H9 (cell line): ENCODE data around the gene PSMA6. TPM values are rescaled to one million over a fixed set of nuclear protein-coding genes. Genes with fewer than 3 reads are reported as not detected.

ENCODE experiments used
- DNase-seq: peaks from one replicate; pipeline ENCODE4 v3.0.0-alpha.2; 2017
- H2AFZ ChIP-seq: one replicate; pipeline ENCODE4 v1.6.1; 2013; ENCODE audit warnings: mild to moderate bottlenecking, low read length, control low read depth, moderate library complexity
- H2AK5ac ChIP-seq: 2 replicates; pipeline ENCODE4 v1.6.1; 2013; ENCODE audit warnings: low read length, control low read depth, mixed read lengths; ENCODE audit not compliant: insufficient read length
- H2BK120ac ChIP-seq: one replicate; pipeline ENCODE4 v1.6.1; 2013; ENCODE audit warnings: low read depth, mild to moderate bottlenecking, low read length, control low read depth, inconsistent platforms; ENCODE audit not compliant: poor library complexity, severe bottlenecking
- H2BK12ac ChIP-seq: 2 replicates; pipeline ENCODE4 v1.6.1; 2013; ENCODE audit warnings: low read length, control low read depth, mixed read lengths, low read depth; ENCODE audit not compliant: insufficient read length
- H2BK15ac ChIP-seq: 2 replicates; pipeline ENCODE4 v1.6.1; 2013; ENCODE audit warnings: low read depth, low read length, control low read depth
- H2BK20ac ChIP-seq: one replicate; pipeline ENCODE4 v1.6.1; 2013; ENCODE audit warnings: low read depth, mild to moderate bottlenecking, low read length, control low read depth, inconsistent platforms; ENCODE audit not compliant: poor library complexity, severe bottlenecking
- H2BK5ac ChIP-seq: 2 replicates; pipeline ENCODE4 v1.6.1; 2013; ENCODE audit warnings: low read length, control low read depth, mixed read lengths; ENCODE audit not compliant: insufficient read length
- H3K14ac ChIP-seq: 2 replicates; pipeline ENCODE4 v1.6.1; 2013; ENCODE audit warnings: low read length, control low read depth; ENCODE audit not compliant: insufficient read depth
- H3K18ac ChIP-seq: 2 replicates; pipeline ENCODE4 v1.6.1; 2013; ENCODE audit warnings: low read depth, mild to moderate bottlenecking, mixed read lengths, low read length, control low read depth; ENCODE audit not compliant: insufficient read length
- H3K23ac ChIP-seq: 2 replicates; pipeline ENCODE4 v1.6.1; 2013; ENCODE audit warnings: low read length, control low read depth, mixed read lengths, low read depth; ENCODE audit not compliant: insufficient read length
- H3K23me2 ChIP-seq: 2 replicates; pipeline ENCODE4 v1.6.1; 2013; ENCODE audit warnings: low read depth, mild to moderate bottlenecking, mixed read lengths, low read length, control low read depth; ENCODE audit not compliant: insufficient read length, poor library complexity, severe bottlenecking
- H3K27ac ChIP-seq: 2 replicates; pipeline ENCODE4 v1.5.1; 2013; ENCODE audit warnings: low read length, control low read depth, mixed read lengths, low read depth; ENCODE audit not compliant: insufficient read length
- H3K27me3 ChIP-seq: 2 replicates; pipeline ENCODE4 v1.6.1; 2013; ENCODE audit warnings: low read length, control low read depth, inconsistent platforms; ENCODE audit not compliant: insufficient read depth
- H3K4ac ChIP-seq: 2 replicates; pipeline ENCODE4 v1.6.1; 2013; ENCODE audit warnings: low read depth, mild to moderate bottlenecking, control low read depth, inconsistent platforms, low read length, moderate library complexity
- H3K4me1 ChIP-seq: 2 replicates; pipeline ENCODE4 v1.6.1; 2013; ENCODE audit warnings: low read length, control low read depth, inconsistent platforms; ENCODE audit not compliant: insufficient read depth
- H3K4me2 ChIP-seq: 2 replicates; pipeline ENCODE4 v1.6.1; 2013; ENCODE audit warnings: low read length, control low read depth, mixed read lengths; ENCODE audit not compliant: insufficient read length, insufficient read depth
- H3K56ac ChIP-seq: 2 replicates; pipeline ENCODE4 v1.6.1; 2013; ENCODE audit warnings: low read depth, mild to moderate bottlenecking, mixed read lengths, low read length, control low read depth; ENCODE audit not compliant: insufficient read length
- H3K79me1 ChIP-seq: 2 replicates; pipeline ENCODE4 v1.6.1; 2013; ENCODE audit warnings: low read depth, mild to moderate bottlenecking, moderate library complexity, low read length, control low read depth, inconsistent platforms; ENCODE audit not compliant: insufficient read depth, poor library complexity, severe bottlenecking
- H3K79me2 ChIP-seq: 2 replicates; pipeline ENCODE4 v1.6.1; 2013; ENCODE audit warnings: low read length, control low read depth, inconsistent platforms; ENCODE audit not compliant: insufficient read depth
- H3K9ac ChIP-seq: 2 replicates; pipeline ENCODE4 v1.6.1; 2013; ENCODE audit warnings: low read length, control low read depth, mixed read lengths; ENCODE audit not compliant: insufficient read length; ENCODE audit errors: extremely low read depth
- H3K9me3 ChIP-seq: one replicate; pipeline ENCODE4 v1.6.1; 2013; ENCODE audit warnings: low read depth, low read length, inconsistent platforms; ENCODE audit not compliant: control insufficient read depth
- H3T11ph ChIP-seq: one replicate; pipeline ENCODE4 v1.6.1; 2013; ENCODE audit warnings: mild to moderate bottlenecking, low read length, control low read depth, inconsistent platforms
- H4K20me1 ChIP-seq: one replicate; pipeline ENCODE4 v1.6.1; 2013; ENCODE audit not compliant: control insufficient read depth, insufficient read length, insufficient read depth
- H4K5ac ChIP-seq: 2 replicates; pipeline ENCODE4 v1.6.1; 2013; ENCODE audit warnings: low read depth, mild to moderate bottlenecking, mixed read lengths, low read length, control low read depth; ENCODE audit not compliant: insufficient read length
- H4K8ac ChIP-seq: replicated peaks from 2 replicates; pipeline ENCODE4 v1.6.1; 2013; ENCODE audit warnings: low read length, control low read depth, mixed read lengths, low read depth; ENCODE audit not compliant: insufficient read length
- H4K91ac ChIP-seq: 2 replicates; pipeline ENCODE4 v1.6.1; 2013; ENCODE audit warnings: low read depth, mild to moderate bottlenecking, moderate library complexity, mixed read lengths, low read length, control low read depth; ENCODE audit not compliant: insufficient read length
- H3K27ac Mint-ChIP-seq, 3 experiments: 2 replicates in 2 of 3; 3 replicates in 1 of 3; pipeline ENCODE4 v1.8.0; 2020 to 2021; ENCODE audit warnings: mixed read lengths in 3 of 3, mild to moderate bottlenecking in 1 of 3, moderate library complexity in 1 of 3
- H3K27me3 Mint-ChIP-seq: 2 replicates; pipeline ENCODE4 v1.8.0; 2021; ENCODE audit warnings: low read depth, mild to moderate bottlenecking, moderate library complexity, mixed read lengths
- H3K36me3 Mint-ChIP-seq, 3 experiments: 2 replicates in 2 of 3; 3 replicates in 1 of 3; pipeline ENCODE4 v1.8.0; 2020 to 2021; ENCODE audit warnings: low read depth in 3 of 3, mixed read lengths in 3 of 3; ENCODE audit not compliant: insufficient read depth in 1 of 3
- H3K4me1 Mint-ChIP-seq, 2 experiments: 2 replicates each; pipeline ENCODE4 v1.8.0; 2020; ENCODE audit warnings: mixed read lengths in 2 of 2
- H3K4me3 Mint-ChIP-seq, 2 experiments: 2 replicates in 1 of 2; 3 replicates in 1 of 2; pipeline ENCODE4 v1.8.0; 2020 to 2021; ENCODE audit warnings: mild to moderate bottlenecking in 2 of 2, mixed read lengths in 2 of 2, moderate library complexity in 1 of 2
- H3K9me3 Mint-ChIP-seq, 2 experiments: 2 replicates in 1 of 2; 3 replicates in 1 of 2; pipeline ENCODE4 v1.8.0; 2020; ENCODE audit warnings: mild to moderate bottlenecking in 2 of 2, mixed read lengths in 2 of 2, moderate library complexity in 1 of 2
- WGBS: extraction: QIAGEN DNeasy Blood & Tissue Kit; methylation state at CpG from one replicate; pipeline ENCODE4 v1.1.7; 2013; ENCODE audit warnings: missing lambda C conversion rate, low lambda C conversion rate, mixed read lengths; ENCODE audit not compliant: insufficient read length; ENCODE audit errors: extremely low coverage; 5-methylcytosine and 5-hydroxymethylcytosine counted together
- total RNA-seq: library from RNA; stranded (reverse); gene quantifications from 2 replicates; pipeline ENCODE4 v1.2.1, GENCODE V29; 2021
- TF ChIP-seq, protein P1 (sequence below): fragments of 200-600 bp; sonication (generic); conservative IDR thresholded peaks from 3 replicates; pipeline ENCODE4 v1.8.0; 2021; ENCODE audit warnings: antibody characterized with exemption, mild to moderate bottlenecking

PSMA6 gene
- total RNA-seq, 1 experiment from 2014 or later = 255 TPM

- peaks cover 16% of the 10 kb centered on the region; the same call in 1 of the 2 replicates for H3K79me2 ChIP-seq
- H3K27ac ChIP-seq = no peak overlapping the region
- H2BK20ac ChIP-seq = no peak overlapping the region
- H2BK5ac ChIP-seq = no peak overlapping the region
- no peaks in the 10 kb centered on the region for H3K79me1 ChIP-seq
- no peak overlapping the region for H3K4me2 ChIP-seq
- H3K27me3 Mint-ChIP-seq = no peaks in the 10 kb centered on the region; the same call in 1 of the 2 replicates
- peaks cover 15 to 20% of the 10 kb centered on the region in 2 experiments for H3K4me1 Mint-ChIP-seq
- no peak overlapping the region for H3K27ac Mint-ChIP-seq
- H4K20me1 ChIP-seq = no peaks in the 10 kb centered on the region
- no peak overlapping the region for H2BK15ac ChIP-seq
- no peak overlapping the region for H2AK5ac ChIP-seq
- H2BK120ac ChIP-seq = no peak overlapping the region
- H3K36me3 Mint-ChIP-seq = peaks cover 0 to 8% (median 5%) of the 10 kb centered on the region in 3 experiments; a peak in 3 of 7 replicates
- no peak overlapping the region for H4K91ac ChIP-seq
- WGBS = no CpG with 5 or more reads among the region's 3 CpGs
- no peak overlapping the region for H3K23ac ChIP-seq
- no peak overlapping the region for H2BK12ac ChIP-seq
- TF ChIP-seq, protein P1, sequence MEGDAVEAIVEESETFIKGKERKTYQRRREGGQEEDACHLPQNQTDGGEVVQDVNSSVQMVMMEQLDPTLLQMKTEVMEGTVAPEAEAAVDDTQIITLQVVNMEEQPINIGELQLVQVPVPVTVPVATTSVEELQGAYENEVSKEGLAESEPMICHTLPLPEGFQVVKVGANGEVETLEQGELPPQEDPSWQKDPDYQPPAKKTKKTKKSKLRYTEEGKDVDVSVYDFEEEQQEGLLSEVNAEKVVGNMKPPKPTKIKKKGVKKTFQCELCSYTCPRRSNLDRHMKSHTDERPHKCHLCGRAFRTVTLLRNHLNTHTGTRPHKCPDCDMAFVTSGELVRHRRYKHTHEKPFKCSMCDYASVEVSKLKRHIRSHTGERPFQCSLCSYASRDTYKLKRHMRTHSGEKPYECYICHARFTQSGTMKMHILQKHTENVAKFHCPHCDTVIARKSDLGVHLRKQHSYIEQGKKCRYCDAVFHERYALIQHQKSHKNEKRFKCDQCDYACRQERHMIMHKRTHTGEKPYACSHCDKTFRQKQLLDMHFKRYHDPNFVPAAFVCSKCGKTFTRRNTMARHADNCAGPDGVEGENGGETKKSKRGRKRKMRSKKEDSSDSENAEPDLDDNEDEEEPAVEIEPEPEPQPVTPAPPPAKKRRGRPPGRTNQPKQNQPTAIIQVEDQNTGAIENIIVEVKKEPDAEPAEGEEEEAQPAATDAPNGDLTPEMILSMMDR = no peak
- no peaks in the 10 kb centered on the region for H3K9me3 ChIP-seq
- H3T11ph ChIP-seq = no peak overlapping the region
- no peak for DNase-seq
- no peak overlapping the region for H4K8ac ChIP-seq
- H3K14ac ChIP-seq = no peak overlapping the region
- no peak overlapping the region for H2AFZ ChIP-seq
- H3K9me3 Mint-ChIP-seq = no peaks in the 10 kb centered on the region
- H3K27me3 ChIP-seq = no peaks in the 10 kb centered on the region
- no peaks in the 10 kb centered on the region for H3K4me1 ChIP-seq
- H3K18ac ChIP-seq = no peak overlapping the region
- H3K56ac ChIP-seq = no peak overlapping the region
- H3K4me3 Mint-ChIP-seq = no peak overlapping the region
- H4K5ac ChIP-seq = no peak overlapping the region
- peaks cover 4% of the 10 kb centered on the region for H3K23me2 ChIP-seq
- H3K4ac ChIP-seq = no peak overlapping the region
- no peak overlapping the region for H3K9ac ChIP-seq
These were observed 2.6 kb upstream of the PSMA6 start for GRCh38 chr14:35289623-35290022.
